Activated CD8-positive, alpha-beta T cell treated with anti-CD3 and anti-CD28 coated beads for 36 hours (primary cell): ENCODE data around the gene SMAD4. TPM values are rescaled to one million over a fixed set of nuclear protein-coding genes. Genes with fewer than 3 reads are reported as not detected.

ENCODE experiments used
- ATAC-seq: fragments of 200-7000 bp; cut with Tn5 transposase; one replicate; pipeline ENCODE4 v1.10.0; 2021; ENCODE audit warnings: mild to moderate bottlenecking, moderate library complexity
- CTCF ChIA-PET: fragments of 350-600 bp; sonication (Branson Sonifier 250); formaldehyde crosslinking; loops from one replicate; lab custom pipeline; 2021; ENCODE audit warnings: antibody characterized with exemption; lab: Charles Lee
- POLR2A ChIA-PET: fragments of 350-600 bp; sonication (Branson Sonifier 250); formaldehyde crosslinking; loops from one replicate; lab custom pipeline; 2021; ENCODE audit warnings: antibody characterized with exemption; lab: Charles Lee
- DNase-seq: peaks from one replicate; pipeline ENCODE4 v3.0.0-alpha.2; 2020
- H3K27ac Mint-ChIP-seq: one replicate; pipeline ENCODE4 v1.8.0; 2021; ENCODE audit warnings: mild to moderate bottlenecking, mixed read lengths
- H3K27me3 Mint-ChIP-seq: one replicate; pipeline ENCODE4 v1.8.0; 2021; ENCODE audit warnings: mixed read lengths
- H3K36me3 Mint-ChIP-seq: one replicate; pipeline ENCODE4 v1.8.0; 2021; ENCODE audit warnings: low read depth, mixed read lengths
- H3K4me1 Mint-ChIP-seq: one replicate; pipeline ENCODE4 v1.8.0; 2021; ENCODE audit warnings: low read depth, mixed read lengths
- H3K4me3 Mint-ChIP-seq: one replicate; pipeline ENCODE4 v1.8.0; 2021; ENCODE audit warnings: mild to moderate bottlenecking, moderate library complexity, mixed read lengths
- H3K9me3 Mint-ChIP-seq: one replicate; pipeline ENCODE4 v1.8.0; 2021; ENCODE audit warnings: mixed read lengths
- intact Hi-C: fragments of 100-400 bp; cut with micrococcal nuclease; formaldehyde crosslinking; loops from one replicate; pipeline ENCODE4 v1.10.0; 2022
- total RNA-seq, 2 experiments: library from RNA; stranded (reverse); gene quantifications; one replicate each; pipeline ENCODE4 v1.2.3, GENCODE V29; 2021
- TF ChIP-seq, protein P1 (sequence below): fragments of 200-600 bp; IDR thresholded peaks from one replicate; pipeline ENCODE4 v1.8.0; 2022; ENCODE audit warnings: antibody characterized with exemption, mild to moderate bottlenecking

Gene SMAD4
- total RNA-seq, 2 experiments from 2014 or later = 68.1 to 71.2 TPM

- intact Hi-C loops = loop anchor here (5.0 to 10.0 kb wide), 3 partner anchors 43 to 155 kb away; partner anchors contain the start of gene ELAC1
- no peak for DNase-seq
- peak; percentile 51 for ATAC-seq
- H3K27me3 Mint-ChIP-seq = no peaks in the 10 kb centered on the region
- peak overlapping the region; percentile 66 for H3K27ac Mint-ChIP-seq
- H3K36me3 Mint-ChIP-seq = peaks cover 22% of the 10 kb centered on the region
- H3K4me1 Mint-ChIP-seq = peaks cover 81% of the 10 kb centered on the region
- H3K9me3 Mint-ChIP-seq = no peaks in the 10 kb centered on the region
- POLR2A ChIA-PET = interaction anchor here (0.7 to 2.8 kb wide), 2 partner anchors 10 to 161 kb away, joined by 4 to 19 read pairs; partner anchors contain the start of genes ME2 and SMAD4
- H3K4me3 Mint-ChIP-seq = no peak overlapping the region
- CTCF ChIA-PET = interaction anchor here (1.1 to 7.3 kb wide), 3 partner anchors 11 to 219 kb away, joined by 3 to 55 read pairs (median 5); partner anchors contain the start of gene MRO
- TF ChIP-seq, protein P1, sequence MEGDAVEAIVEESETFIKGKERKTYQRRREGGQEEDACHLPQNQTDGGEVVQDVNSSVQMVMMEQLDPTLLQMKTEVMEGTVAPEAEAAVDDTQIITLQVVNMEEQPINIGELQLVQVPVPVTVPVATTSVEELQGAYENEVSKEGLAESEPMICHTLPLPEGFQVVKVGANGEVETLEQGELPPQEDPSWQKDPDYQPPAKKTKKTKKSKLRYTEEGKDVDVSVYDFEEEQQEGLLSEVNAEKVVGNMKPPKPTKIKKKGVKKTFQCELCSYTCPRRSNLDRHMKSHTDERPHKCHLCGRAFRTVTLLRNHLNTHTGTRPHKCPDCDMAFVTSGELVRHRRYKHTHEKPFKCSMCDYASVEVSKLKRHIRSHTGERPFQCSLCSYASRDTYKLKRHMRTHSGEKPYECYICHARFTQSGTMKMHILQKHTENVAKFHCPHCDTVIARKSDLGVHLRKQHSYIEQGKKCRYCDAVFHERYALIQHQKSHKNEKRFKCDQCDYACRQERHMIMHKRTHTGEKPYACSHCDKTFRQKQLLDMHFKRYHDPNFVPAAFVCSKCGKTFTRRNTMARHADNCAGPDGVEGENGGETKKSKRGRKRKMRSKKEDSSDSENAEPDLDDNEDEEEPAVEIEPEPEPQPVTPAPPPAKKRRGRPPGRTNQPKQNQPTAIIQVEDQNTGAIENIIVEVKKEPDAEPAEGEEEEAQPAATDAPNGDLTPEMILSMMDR = no peak
Measured at GRCh38 chr18:51039138-51040112, 9.4 kb downstream of the SMAD4 start.

- no peak for DNase-seq
- TF ChIP-seq, protein P1 = no peak
- CTCF ChIA-PET = interaction anchor here (1.0 to 7.3 kb wide), 4 partner anchors 9 to 222 kb away, joined by 3 to 55 read pairs (median 6); no protein-coding TSS in a partner anchor
- ATAC-seq = no peak
- no peaks in the 10 kb centered on the region for H3K9me3 Mint-ChIP-seq
- H3K27ac Mint-ChIP-seq = no peak overlapping the region
- POLR2A ChIA-PET = interaction anchor here (1.5 kb wide), 1 partner anchor 16 kb away, joined by 3 read pairs; no protein-coding TSS in a partner anchor
- H3K4me1 Mint-ChIP-seq = peaks cover 75% of the 10 kb centered on the region
- H3K27me3 Mint-ChIP-seq = no peaks in the 10 kb centered on the region
- no peak overlapping the region for H3K4me3 Mint-ChIP-seq
- intact Hi-C loops = no loop called here
- H3K36me3 Mint-ChIP-seq = peaks cover 14% of the 10 kb centered on the region
Measured at GRCh38 chr18:51041677-51042352, 11.8 kb downstream of the SMAD4 start.

DNA sequence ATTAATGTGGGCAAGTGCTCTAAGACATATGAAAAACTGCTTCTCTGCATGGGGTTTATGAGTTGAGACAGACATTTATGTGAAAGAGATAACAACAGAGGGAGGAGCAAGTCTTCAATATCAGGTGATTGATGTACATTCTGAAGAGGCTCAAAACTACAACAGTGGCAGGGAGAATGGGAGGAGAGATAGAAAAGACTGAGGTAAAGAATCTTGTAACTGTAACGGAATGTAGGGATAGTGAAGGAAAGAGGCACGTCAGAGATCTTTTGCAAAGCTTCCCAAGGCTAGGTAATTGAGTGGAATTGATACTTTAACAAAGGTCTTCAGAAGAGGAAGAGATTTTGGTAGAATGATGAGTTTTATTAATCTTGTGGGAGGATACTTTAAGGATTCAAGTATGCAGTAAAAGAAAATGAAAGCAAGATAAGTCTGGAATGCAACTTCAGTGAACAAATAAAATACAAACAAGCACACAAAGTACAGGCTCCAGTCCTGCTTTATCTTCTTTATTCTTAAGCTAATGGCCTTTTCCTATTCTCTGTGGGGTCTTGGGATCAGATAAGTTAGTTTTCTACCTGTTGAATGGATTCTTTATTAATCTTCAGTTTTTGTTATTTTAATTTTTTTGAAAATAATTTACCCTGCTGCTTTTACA, 15.0 kb downstream of the SMAD4 start:
- Mint-ChIP-seq H3K9me3 (no peaks in the 10 kb centered on the region), H3K4me3 (no peak overlapping the region), H3K27me3 (no peaks in the 10 kb centered on the region), H3K36me3 (peaks cover 26% of the 10 kb centered on the region), H3K4me1 (peaks cover 51% of the 10 kb centered on the region), H3K27ac (peak overlapping the region; percentile 54)
- ChIA-PET POLR2A (interaction anchor here (2.6 kb wide), 1 partner anchor 15 kb away, joined by 7 read pairs; the partner anchor contains the start of gene SMAD4), CTCF (interaction anchor here (1.2 to 1.3 kb wide), 2 partner anchors 10 to 14 kb away, joined by 3 to 4 read pairs; no protein-coding TSS in a partner anchor)
- ATAC-seq (no peak), DNase-seq (no peak)
- intact Hi-C loops = no loop called here
- TF ChIP-seq, protein P1 = no peak

GRCh38 chr18:51048190-51048589, 18.2 kb downstream of the SMAD4 start:
- H3K9me3 Mint-ChIP-seq = no peaks in the 10 kb centered on the region
- TF ChIP-seq, protein P1 = no peak
- H3K4me1 Mint-ChIP-seq = peaks cover 42% of the 10 kb centered on the region
- H3K27ac Mint-ChIP-seq = no peak overlapping the region
- no peak for ATAC-seq
- H3K36me3 Mint-ChIP-seq = peaks cover 22% of the 10 kb centered on the region
- intact Hi-C loops = no loop called here
- H3K4me3 Mint-ChIP-seq = no peak overlapping the region
- DNase-seq = no peak
- ChIA-PET CTCF (interaction anchor here (0.9 to 1.2 kb wide), 2 partner anchors 10 to 18 kb away, joined by 3 read pairs; partner anchors contain the start of gene SMAD4), POLR2A (interaction anchor here (1.8 kb wide), 1 partner anchor 18 kb away, joined by 7 read pairs; the partner anchor contains the start of gene SMAD4)
- no peaks in the 10 kb centered on the region for H3K27me3 Mint-ChIP-seq
